Muscle layer of colon (tissue), 2 donors: ENCODE data around the gene FCHSD2.
A peak's percentile ranks its signal among the peaks of the same experiment; 100 is the strongest.
"Not testable (repeated sequence)": the region's sequence is repeated elsewhere in the genome, so short reads cannot be mapped to it uniquely, and the experiment has no call there.

Experiments
- H3K27ac ChIP-seq: one replicate; pipeline ENCODE4 v1.7.0; 2013; ENCODE audit warnings: low read depth, mild to moderate bottlenecking, low read length, moderate library complexity
- H3K27me3 ChIP-seq, 2 donors: one replicate each; pipeline ENCODE4 v1.7.0; 2013; ENCODE audit warnings: low read length in 2 of 2, mild to moderate bottlenecking in 2 of 2; ENCODE audit not compliant: insufficient read depth in 2 of 2, control insufficient read depth in 1 of 2
- H3K36me3 ChIP-seq: one replicate; pipeline ENCODE4 v1.7.0; 2013; ENCODE audit warnings: mild to moderate bottlenecking, low read length; ENCODE audit not compliant: insufficient read depth
- H3K4me1 ChIP-seq: one replicate; pipeline ENCODE4 v1.7.0; 2013; ENCODE audit warnings: mild to moderate bottlenecking, low read length; ENCODE audit not compliant: insufficient read depth
- H3K4me3 ChIP-seq, 2 donors: one replicate each; pipeline ENCODE4 v1.7.0; 2013; ENCODE audit warnings: low read length in 2 of 2, low read depth in 1 of 2, mild to moderate bottlenecking in 1 of 2, moderate library complexity in 1 of 2
- H3K9ac ChIP-seq: one replicate; pipeline ENCODE4 v1.7.0; 2013; ENCODE audit warnings: low read length
- H3K9me3 ChIP-seq: one replicate; pipeline ENCODE4 v1.7.0; 2013; ENCODE audit warnings: mild to moderate bottlenecking, low read length
- donor health status: abdominal sarcoma.
- donor health status: Adenocarcinoma of cecum.

Gene FCHSD2

DNA sequence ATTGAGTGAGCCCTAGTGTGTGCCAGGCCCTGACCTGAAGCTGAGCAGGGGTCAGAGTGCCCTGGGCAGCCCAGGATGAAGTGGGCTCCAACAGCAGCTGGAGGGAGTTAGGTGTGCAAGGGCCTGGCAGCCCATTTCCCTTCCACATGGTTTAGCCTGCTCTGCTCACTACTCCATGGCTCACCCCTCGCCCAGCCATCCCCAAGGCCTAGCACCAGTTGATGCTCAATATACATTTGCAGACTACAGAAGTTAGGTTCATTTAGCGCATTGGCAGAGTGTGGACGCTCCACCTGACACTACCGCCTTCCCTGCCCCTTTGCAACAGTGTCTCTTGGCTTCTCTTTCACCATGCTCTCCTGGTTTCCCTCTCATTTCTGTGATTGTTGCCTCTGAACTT is 324.2 kb downstream of the FCHSD2 start:
- peaks cover 22% of the 10 kb centered on the region for H3K4me1 ChIP-seq

DNA sequence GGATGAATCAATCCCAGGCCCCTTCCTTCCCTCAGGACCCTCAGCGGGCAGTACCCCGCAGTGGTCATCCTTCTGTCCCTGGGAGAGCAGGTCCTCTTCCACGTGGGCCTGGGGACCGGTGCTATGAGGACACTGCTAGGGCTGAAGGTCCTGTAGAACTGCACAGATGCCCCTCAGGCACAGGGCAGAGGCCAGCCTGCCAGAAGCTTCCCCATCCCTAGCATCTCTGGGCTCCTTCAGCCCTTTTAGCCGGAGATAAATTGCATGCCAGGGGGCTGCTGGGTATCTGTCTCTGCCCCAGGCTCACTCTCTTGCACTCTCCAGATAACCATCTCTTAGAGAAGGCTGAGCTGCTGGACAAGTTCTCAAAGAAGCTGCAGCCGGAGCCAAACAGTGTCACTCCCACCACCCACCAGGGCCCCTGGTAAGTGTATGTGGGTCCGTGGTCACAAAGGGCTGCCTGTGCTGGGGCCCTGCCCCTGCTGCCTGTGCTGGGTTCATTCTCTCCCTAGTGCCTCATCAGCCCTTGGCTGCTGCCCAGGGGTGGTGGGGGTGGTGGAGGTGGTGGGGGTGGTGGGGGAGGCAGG is 325.6 kb downstream of the FCHSD2 start:
- Histone ChIP-seq H3K27me3 (no peaks in the 10 kb centered on the region), H3K27ac (no peak overlapping the region), H3K36me3 (peaks cover 26% of the 10 kb centered on the region), H3K4me1 (peaks cover 31% of the 10 kb centered on the region), H3K9ac (no peak overlapping the region), H3K4me3 (no peak overlapping the region), H3K9me3 (no peaks in the 10 kb centered on the region)

More for the DNA sequence above, 324.2 kb downstream of the FCHSD2 start:
- no peak overlapping the region for H3K27ac ChIP-seq
- no peaks in the 10 kb centered on the region for H3K9me3 ChIP-seq
- peaks cover 26% of the 10 kb centered on the region for H3K36me3 ChIP-seq
- H3K4me3 ChIP-seq, result no peak overlapping the region
- H3K27me3 ChIP-seq, result no peaks in the 10 kb centered on the region
- no peak overlapping the region for H3K9ac ChIP-seq

DNA sequence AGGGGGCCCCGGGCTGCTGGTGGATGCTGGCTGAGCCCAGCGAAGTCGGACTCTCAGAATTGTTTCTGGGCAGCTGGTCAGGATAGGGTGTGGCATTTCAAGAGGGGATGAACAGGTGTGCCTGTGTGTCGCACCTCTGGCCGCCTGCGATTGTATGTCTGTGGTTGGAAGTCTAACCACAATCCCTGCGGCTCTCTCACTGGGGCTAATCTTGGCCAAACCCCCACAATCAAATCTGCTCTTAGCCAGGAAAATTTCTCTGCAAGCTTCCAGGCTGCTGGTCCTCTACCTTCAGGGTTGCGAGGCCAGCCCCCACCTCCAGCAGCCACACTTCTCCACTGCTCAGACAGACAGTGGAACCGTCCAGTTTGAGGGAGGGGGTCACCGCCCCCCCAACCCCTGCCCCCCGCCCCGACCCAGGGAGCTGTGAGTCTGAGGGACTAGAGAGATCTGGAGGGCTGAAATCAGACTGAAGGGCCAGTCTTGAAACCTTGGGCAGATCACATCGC is 327.0 kb downstream of the FCHSD2 start:
- Histone ChIP-seq H3K27ac (peak overlapping the region; percentile 95), H3K9ac (peak overlapping the region; percentile 78), H3K9me3 (no peaks in the 10 kb centered on the region), H3K36me3 (peaks cover 22% of the 10 kb centered on the region), H3K27me3 (no peaks in the 10 kb centered on the region), H3K4me1 (peaks cover 25% of the 10 kb centered on the region), H3K4me3 (peak overlapping the region; percentile 97 to 100)

DNA sequence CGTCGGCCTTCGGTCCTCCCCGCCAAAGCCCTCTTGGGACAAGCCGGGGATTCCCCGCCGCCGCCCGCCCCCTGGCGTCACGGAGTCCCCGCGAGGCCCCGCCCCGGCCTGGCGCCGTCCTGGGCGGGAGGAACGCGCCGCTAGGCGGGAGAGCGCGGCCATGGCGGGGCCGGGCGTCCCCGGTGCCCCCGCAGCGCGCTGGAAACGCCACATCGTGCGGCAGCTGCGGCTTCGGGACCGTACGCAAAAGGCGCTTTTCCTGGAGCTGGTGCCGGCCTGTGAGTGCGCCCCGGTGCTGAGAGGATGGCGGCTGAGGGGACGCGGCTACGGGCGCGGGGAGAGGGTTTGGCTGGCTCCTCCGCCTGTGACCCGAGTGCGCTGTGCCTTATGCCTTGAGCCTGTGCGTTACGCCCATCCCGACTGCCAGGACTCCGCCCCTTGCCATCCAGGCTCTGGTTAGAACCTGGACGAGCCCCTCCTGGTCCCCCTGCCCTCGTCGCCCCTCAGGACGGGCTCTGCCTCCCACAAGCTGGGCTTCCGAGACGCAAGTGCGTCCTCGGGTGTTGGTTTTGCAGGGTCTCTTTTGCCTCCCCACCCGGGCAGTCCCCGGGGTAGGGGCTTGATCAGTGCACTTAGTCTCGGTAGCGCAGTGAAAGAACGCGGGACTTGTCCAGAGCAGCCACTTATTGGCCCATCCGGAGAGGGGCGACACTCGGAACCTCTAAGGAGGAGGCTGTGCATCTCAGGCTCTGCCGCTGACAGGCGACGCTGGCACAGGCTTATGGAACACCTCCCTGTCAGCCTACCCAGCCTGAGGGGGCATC is 327.6 kb downstream of the FCHSD2 start, which contains the start of gene ATG16L2:
Gene ATG16L2 (plus strand): TSS at position 126 of the 824 bp plus-strand sequence. CDS start 35 bp downstream, at position 161.
- H3K4me1 ChIP-seq, result peaks cover 25% of the 10 kb centered on the region
- no peaks in the 10 kb centered on the region for H3K9me3 ChIP-seq
- no peaks in the 10 kb centered on the region for H3K27me3 ChIP-seq
- H3K36me3 ChIP-seq, result peaks cover 21% of the 10 kb centered on the region
- peak within 1 kb of the TSS; percentile 97 to 100 for H3K4me3 ChIP-seq
- H3K9ac ChIP-seq, result peak within 1 kb of the TSS; percentile 78
- H3K27ac ChIP-seq, result peak within 1 kb of the TSS; percentile 95

DNA sequence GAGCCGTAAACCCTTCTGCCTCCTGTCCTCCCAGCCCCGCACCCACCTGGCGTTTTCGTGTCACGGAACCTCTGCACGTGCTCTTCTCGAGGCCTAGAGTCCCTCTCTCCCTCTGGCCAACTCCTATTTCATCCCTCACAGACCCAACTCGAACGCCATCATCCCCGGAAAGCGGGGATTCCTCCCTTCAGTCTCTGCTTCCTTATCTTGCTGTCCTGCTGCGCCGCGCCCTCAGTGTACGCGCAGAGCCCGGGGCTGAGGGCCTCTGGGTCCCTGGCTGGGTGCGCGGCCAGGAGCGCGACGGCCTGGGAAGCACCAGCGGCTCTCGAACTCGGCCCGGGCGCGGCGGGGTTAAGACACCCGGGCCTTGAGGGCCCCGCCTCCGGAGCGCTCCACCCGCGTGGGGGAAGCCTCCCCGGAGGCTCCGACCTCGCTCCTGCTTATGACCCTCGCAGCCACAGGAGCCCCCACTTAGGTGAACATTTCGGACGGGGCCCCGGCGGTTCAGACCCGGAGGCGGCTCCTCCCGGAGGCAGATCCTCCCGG is 328.3 kb downstream of the FCHSD2 start:
- Histone ChIP-seq H3K9me3 (no peaks in the 10 kb centered on the region), H3K27ac (peak overlapping the region; percentile 95), H3K27me3 (no peaks in the 10 kb centered on the region), H3K36me3 (peaks cover 20% of the 10 kb centered on the region), H3K4me1 (peaks cover 25% of the 10 kb centered on the region), H3K4me3 (peak overlapping the region; percentile 97 to 100), H3K9ac (peak overlapping the region; percentile 75)

DNA sequence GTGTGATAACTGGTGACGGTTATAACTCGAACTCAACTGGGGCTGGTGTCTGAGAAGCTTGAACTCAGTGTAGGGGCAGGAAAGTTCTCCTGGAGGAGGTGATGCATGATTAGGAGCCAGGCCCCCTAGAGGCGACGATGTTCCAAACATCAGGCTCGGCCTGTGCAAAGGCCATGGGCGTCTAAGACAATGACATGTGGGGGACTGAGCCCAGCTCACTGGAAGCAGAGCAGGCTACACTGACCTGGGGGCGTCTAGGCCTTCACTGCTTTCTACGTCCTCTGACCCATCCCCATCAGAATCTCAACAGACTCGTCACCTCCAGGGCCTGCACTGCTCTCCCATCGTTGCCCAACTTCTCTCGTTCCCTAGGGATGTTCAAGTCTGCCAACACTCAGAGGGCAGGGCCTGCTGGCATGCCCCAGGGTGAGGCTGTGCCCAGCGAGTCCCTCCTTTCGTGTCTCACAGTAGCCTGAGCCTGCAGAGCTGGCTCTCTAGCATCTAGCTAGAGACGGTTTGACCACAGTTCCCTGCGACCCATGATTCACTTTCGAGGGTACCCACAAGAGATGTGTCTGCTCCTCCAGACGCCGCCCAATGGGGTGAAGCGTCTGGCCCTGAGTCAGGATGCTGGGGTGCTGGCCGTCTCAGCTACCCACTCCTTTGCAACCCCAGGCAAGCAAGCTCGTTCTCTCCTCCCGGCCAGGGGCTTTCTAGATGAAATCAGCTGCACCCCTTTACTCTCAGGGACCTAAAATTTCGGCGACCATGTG is 329.0 kb downstream of the FCHSD2 start:
- Histone ChIP-seq H3K9ac (peak overlapping the region; percentile 75), H3K27ac (peak overlapping the region; percentile 95), H3K4me3 (peak overlapping the region; percentile 97 to 100), H3K4me1 (peaks cover 25% of the 10 kb centered on the region), H3K36me3 (peaks cover 15% of the 10 kb centered on the region), H3K9me3 (no peaks in the 10 kb centered on the region), H3K27me3 (no peaks in the 10 kb centered on the region)

DNA sequence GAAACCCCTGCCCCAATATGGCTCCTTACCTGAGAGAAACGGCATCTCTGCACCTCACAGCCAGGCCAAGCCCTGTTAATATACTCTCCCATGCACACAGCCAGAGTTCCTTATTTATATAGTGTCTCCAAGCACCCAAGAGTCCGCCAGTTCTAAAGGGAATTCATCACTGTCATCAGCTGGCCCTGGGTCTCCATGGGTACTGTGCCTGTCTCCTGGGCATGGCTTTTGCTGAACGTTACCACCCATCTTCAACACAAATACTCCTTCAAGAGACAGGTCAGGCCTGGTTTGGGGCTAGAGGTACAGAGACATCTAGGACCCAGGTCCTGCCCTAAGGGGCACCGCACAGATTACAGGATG is 329.5 kb downstream of the FCHSD2 start:
- peak overlapping the region; percentile 95 for H3K27ac ChIP-seq
- H3K27me3 ChIP-seq, result no peaks in the 10 kb centered on the region
- H3K4me1 ChIP-seq, result peaks cover 25% of the 10 kb centered on the region
- H3K36me3 ChIP-seq, result peaks cover 9% of the 10 kb centered on the region
- peak overlapping the region; percentile 75 for H3K9ac ChIP-seq
- H3K4me3 ChIP-seq, result peak overlapping the region; percentile 97 to 100
- no peaks in the 10 kb centered on the region for H3K9me3 ChIP-seq

DNA sequence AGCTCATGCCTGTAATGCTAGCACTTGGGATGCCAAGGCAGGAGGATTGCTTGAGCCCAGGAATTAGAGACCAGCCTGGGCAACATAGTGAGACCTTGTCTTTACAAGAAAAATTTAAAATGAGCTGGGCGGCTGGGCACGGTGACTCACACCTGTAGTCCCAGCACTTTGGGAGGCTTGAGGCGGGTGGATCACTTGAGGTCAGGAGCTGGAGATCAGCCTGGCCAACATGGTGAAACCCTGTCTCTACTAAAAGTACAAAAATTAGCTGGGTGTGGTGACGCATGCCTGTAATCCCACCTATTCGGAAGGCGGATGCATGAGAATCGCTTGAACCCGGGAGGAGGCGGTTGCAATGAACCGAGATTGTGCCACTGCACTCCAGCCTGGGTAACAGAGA is 330.4 kb downstream of the FCHSD2 start:
- not testable (repeated sequence) for H3K36me3 ChIP-seq, H3K9me3 ChIP-seq, H3K27ac ChIP-seq, H3K9ac ChIP-seq, H3K27me3 ChIP-seq, H3K4me3 ChIP-seq
- H3K4me1 ChIP-seq, result peaks cover 25% of the 10 kb centered on the region

DNA sequence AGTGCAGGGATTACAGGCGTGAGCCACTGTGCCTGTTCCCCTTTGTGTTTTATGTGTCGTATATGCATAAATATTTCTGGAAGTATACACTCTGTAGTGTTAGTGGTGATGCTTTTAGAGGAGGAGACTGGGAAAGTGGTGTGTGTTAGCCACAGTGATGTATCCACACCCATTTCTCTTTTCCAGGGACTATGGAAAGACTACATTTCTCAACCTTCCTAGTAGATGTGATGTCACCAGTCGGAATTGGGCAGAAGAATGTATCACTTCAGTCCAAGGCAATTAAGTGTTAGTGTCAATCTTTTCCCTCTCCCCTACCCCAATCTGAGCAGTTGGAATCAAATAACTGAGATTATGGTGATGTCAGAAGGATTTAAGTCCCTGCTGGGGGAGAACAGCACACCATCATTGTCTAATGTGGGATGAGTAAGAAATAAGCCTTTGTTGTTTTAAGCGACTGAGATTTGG is 333.8 kb downstream of the FCHSD2 start:
- Histone ChIP-seq H3K4me3 (no peak overlapping the region), H3K9ac (no peak overlapping the region), H3K27ac (no peak overlapping the region), H3K36me3 (peaks cover 6% of the 10 kb centered on the region), H3K9me3 (no peaks in the 10 kb centered on the region), H3K4me1 (peaks cover 15% of the 10 kb centered on the region), H3K27me3 (no peaks in the 10 kb centered on the region)

DNA sequence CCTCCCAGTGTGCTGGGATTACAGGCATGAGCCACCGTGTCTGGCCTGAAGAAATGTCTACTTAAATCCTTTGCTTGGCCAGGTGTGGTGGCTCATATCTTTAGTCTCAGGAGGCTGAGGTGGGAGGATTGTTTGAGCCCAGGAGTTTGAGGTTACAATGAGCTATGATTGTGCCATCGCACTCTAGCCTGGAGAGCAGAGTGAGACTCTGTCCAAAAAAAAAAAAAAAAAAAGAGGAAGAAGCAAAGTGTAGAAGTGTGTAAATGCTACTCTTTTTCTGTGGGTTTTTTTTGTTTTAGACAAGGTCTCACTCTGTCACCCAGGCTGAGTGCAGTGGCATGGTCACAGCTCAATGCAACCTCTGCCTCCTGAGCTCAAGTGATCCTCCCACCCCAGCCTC is 334.3 kb downstream of the FCHSD2 start:
- no peak overlapping the region for H3K4me3 ChIP-seq
- H3K9ac ChIP-seq, result no peak overlapping the region
- peaks cover 6% of the 10 kb centered on the region for H3K36me3 ChIP-seq
- no peaks in the 10 kb centered on the region for H3K9me3 ChIP-seq
- H3K27ac ChIP-seq, result no peak overlapping the region
- H3K4me1 ChIP-seq, result peaks cover 9% of the 10 kb centered on the region
- H3K27me3 ChIP-seq, result no peaks in the 10 kb centered on the region
